Heart left ventricle (tissue), 16 donors: ENCODE results near the gene CASKIN1. TPM values are rescaled to one million over a fixed set of nuclear protein-coding genes. Genes with fewer than 3 reads are reported as not detected.
A peak's percentile ranks its signal among the peaks of the same experiment; 100 is the strongest.

Experiments
- ATAC-seq, 4 donors: fragments of 200-7000 bp; cut with Tn5 transposase; one replicate each; pipeline ENCODE4 v1.9.1; 2020 to 2022; ENCODE audit warnings: moderate library complexity in 4 of 4, mild to moderate bottlenecking in 3 of 4, moderate number of reproducible peaks in 1 of 4
- DNase-seq, 5 donors: peaks; one replicate each; pipeline ENCODE4 v3.0.0-alpha.2; 2020
- H3K27ac ChIP-seq, 12 donors: fragments of 200-600 bp; sonication (generic) in 4 of 12; one replicate each; pipeline versions ENCODE4 v1.5.0 to v1.8.0; 2016 to 2022; ENCODE audit warnings: mild to moderate bottlenecking in 2 of 12
- H3K27me3 ChIP-seq, 9 donors: fragments of 200-600 bp; sonication (generic) in 2 of 9; one replicate each; pipeline versions ENCODE4 v1.5.1 to v1.8.0; 2016 to 2022; ENCODE audit warnings: mild to moderate bottlenecking in 3 of 9
- H3K36me3 ChIP-seq, 9 donors: fragments of 200-600 bp; sonication (generic) in 2 of 9; one replicate each; pipeline versions ENCODE4 v1.5.0 to v1.8.0; 2018 to 2022; ENCODE audit warnings: mild to moderate bottlenecking in 2 of 9
- H3K4me1 ChIP-seq, 12 donors: fragments of 200-600 bp; sonication (generic) in 4 of 12; one replicate each; pipeline versions ENCODE4 v1.5.0 to v1.8.0; 2016 to 2022; ENCODE audit warnings: mild to moderate bottlenecking in 3 of 12
- H3K4me3 ChIP-seq, 12 donors: fragments of 200-600 bp; sonication (generic) in 4 of 12; one replicate each; pipeline versions ENCODE4 v1.5.0 to v1.8.0; 2017 to 2022; ENCODE audit warnings: mild to moderate bottlenecking in 9 of 12, moderate library complexity in 4 of 12
- H3K9me3 ChIP-seq, 12 donors: fragments of 200-600 bp; sonication (generic) in 4 of 12; one replicate each; pipeline versions ENCODE4 v1.5.0 to v1.8.0; 2016 to 2022; ENCODE audit warnings: mild to moderate bottlenecking in 1 of 12
- CTCF ChIP-seq, 12 donors: fragments of 200-600 bp; sonication (generic) in 4 of 12; IDR thresholded peaks; one replicate each; pipeline versions ENCODE4 v1.5.0 to v1.8.0; 2018 to 2022; ENCODE audit warnings: antibody characterized with exemption in 12 of 12, mild to moderate bottlenecking in 5 of 12
- POLR2A ChIP-seq, 2 donors: fragments of 450-650 bp; IDR thresholded peaks; one replicate each; pipeline ENCODE4 v1.6.1; 2017; ENCODE audit warnings: antibody characterized with exemption in 2 of 2, mild to moderate bottlenecking in 2 of 2, moderate library complexity in 2 of 2
- WGBS, 4 donors: extraction: QIAGEN DNeasy Blood & Tissue Kit in 2 of 4; methylation state at CpG; one replicate each; pipeline versions ENCODE4 v1.1.5 to v1.1.7; 2013 to 2018; 5-methylcytosine and 5-hydroxymethylcytosine counted together
- intact Hi-C, 10 donors: fragments of 100-400 bp; cut with DNase I; formaldehyde crosslinking; loops; one replicate each; pipeline versions ENCODE4 v1.11.1 to v1.14.2; 2022
- polyA plus RNA-seq, 2 donors: library from polyadenylated mRNA; stranded (reverse); fragments of 200-250 nt; gene quantifications; one replicate each; pipeline ENCODE4 v1.2.3, GENCODE V29; 2013
- total RNA-seq, 9 donors: library from RNA; depleted of rRNA in 2 of 9; stranded (reverse); fragments of >200 nt in 2 of 9; fragmentation: NEBNext Ultra II Directional in 3 of 9; extraction: Animal tissue kit (Norgen Biotek cat#: 25700) in 3 of 9; gene quantifications; one replicate each; pipeline versions ENCODE4 v1.1.0 to v1.2.4, GENCODE V29; 2016 to 2023
- donor health status: ischemic (EF 13 %, LVEDD 7.1; RV severe dilation, severe dysfunction).
- donor health status: healthy with polysubstance abuse.
- donor health status: DM: no; HTN: yes; CAD: no.
- donor health status: DM: no; HTN: no; CAD: no.
- donor health status: ischemic (EF 25% LVEDD 6.9; RV normal size, moderate dysfunction).
- donor health status: ischemic (EF 25% LVEDD 5.7; RV mildly dilated, moderate dysfunction).
- donor health status: healthy.
- donor health status: DM: yes; HTN: yes; CAD: no.
- donor health status: ischemic (EF 35%, LVEDD 5.7; RV mildly dilated, moderate dysfunction).
- donor health status: nonischemic (EF 11% LVEDD 7.7; RV severe dilation, severe dysfunction).
- donor health status: DM: yes; HTN: yes; CAD: no.
- donor health status: PGD.
- donor health status: ischemic (EF 29% LVEDD 5.4; RV normal size, mild dysfunction).
- donor health status: nonischemic (EF 23%, LVEDD 6.1; RV moderate dilation, normal function).

Gene CASKIN1
- total and polyA plus RNA-seq, 11 donors: 0.37 to 7.0 (median 2.1) TPM

DNA sequence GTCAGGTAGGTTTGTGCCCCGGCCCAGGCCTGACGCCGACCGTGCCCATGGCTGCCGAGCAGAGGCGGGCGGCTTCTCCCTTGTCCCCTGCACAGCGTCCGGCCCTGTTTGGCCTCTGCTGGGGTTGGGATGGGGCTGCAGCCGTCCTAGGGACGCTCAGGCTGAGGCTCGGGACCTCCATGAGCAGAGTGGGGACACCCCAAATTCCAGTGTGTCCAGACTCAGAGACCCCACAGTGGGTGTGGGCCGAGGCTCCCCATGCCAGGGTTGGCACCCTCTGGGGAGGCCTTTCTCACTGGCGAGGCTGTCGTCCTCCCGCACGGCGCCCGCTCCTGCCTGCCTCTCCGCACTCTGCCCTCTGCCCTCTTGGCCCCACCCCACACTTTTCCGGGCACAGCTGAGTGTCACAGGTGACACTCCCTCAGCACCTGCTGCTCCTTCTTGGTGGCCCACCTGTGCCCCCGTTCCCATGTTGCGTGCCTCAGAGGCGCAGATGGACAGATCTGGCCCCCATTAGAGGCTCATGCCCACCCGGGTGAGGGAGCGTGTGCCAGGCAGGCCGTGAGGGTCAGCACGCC, 24.7 kb downstream of the CASKIN1 start:
- intact Hi-C loops: no loop called here
- H3K4me3 ChIP-seq: no peak overlapping the region
- peaks cover 0 to 94% (median 51%) of the 10 kb centered on the region in 9 donors for H3K36me3 ChIP-seq
- H3K9me3 ChIP-seq: no peaks in the 10 kb centered on the region
- ATAC-seq (no peak), DNase-seq (no peak)
- H3K27me3 ChIP-seq: no peaks in the 10 kb centered on the region
- 95 to 98% (median 97%) methylated on average over 23 to 28 of the region's 28 CpGs for WGBS, 4 donors
- no peak for TF ChIP-seq CTCF (IDR thresholded peaks at IDR 0.05)
- no peak overlapping the region for H3K27ac ChIP-seq
- H3K4me1 ChIP-seq: peaks cover 0 to 7% (median 0%) of the 10 kb centered on the region in 12 donors

DNA sequence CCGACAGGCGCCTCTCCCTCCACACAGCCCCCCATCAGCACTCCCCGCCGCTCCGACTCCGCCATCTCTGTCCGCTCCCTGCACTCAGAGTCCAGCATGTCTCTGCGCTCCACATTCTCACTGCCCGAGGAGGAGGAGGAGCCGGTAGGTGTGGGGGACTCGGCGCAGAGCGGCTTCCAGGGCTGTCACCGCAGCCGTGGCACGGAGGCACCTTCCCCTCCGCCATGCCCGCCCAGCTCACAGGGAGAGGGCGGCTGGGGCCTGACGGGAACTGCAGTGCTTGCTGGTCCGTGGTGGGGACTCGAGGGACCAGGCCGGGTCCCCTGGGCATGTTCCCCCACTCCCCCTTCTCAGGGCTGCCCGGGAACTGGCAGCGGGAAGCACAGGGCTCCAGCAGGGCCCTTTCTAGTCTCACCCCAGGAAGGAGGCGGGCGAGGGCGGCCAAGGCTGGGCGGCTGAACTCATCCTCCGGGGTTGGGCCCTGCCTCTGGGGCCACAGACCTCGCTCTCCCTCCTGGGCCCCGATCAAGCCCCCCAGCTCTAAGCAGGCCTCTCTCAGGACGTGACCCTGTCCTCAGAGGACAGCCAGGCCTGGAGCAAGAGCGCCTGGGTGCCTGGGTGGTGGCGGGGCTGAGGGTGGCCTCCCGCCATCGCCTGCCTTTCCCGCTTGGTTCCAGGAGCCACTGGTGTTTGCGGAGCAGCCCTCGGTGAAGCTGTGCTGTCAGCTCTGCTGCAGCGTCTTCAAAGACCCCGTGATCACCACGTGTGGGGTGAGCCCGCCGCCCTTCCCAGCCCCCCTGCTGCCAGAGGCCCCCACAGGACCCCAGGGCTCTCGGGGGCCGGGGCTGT, 25.6 kb downstream of the CASKIN1 start:
- TF ChIP-seq POLR2A (IDR thresholded peaks at IDR 0.05) (no peak), CTCF (IDR thresholded peaks at IDR 0.05) (no peak)
- Histone ChIP-seq H3K36me3 (peaks cover 0 to 93% (median 49%) of the 10 kb centered on the region in 9 donors), H3K27ac (peak overlapping the region in 4 of 12 donors; percentile 13 to 73 (median 50)), H3K4me3 (peak overlapping the region in 9 of 12 donors; percentile 5 to 48 (median 24)), H3K27me3 (no peaks in the 10 kb centered on the region), H3K9me3 (no peaks in the 10 kb centered on the region), H3K4me1 (peaks cover 0 to 7% (median 0%) of the 10 kb centered on the region in 12 donors)
- intact Hi-C loops: no loop called here
- ATAC-seq (no peak), DNase-seq (no peak)
- WGBS, 4 donors: 89 to 96% (median 92%) methylated on average over 20 to 47 of the region's 47 CpGs

GRCh38 chr16:2170080-2170479, 26.3 kb downstream of the CASKIN1 start:
- TF ChIP-seq POLR2A (IDR thresholded peaks at IDR 0.05): no peak
- no peak for TF ChIP-seq CTCF (IDR thresholded peaks at IDR 0.05)
- 68 to 75% (median 72%) methylated on average over 14 to 18 of the region's 18 CpGs for WGBS, 4 donors

DNA sequence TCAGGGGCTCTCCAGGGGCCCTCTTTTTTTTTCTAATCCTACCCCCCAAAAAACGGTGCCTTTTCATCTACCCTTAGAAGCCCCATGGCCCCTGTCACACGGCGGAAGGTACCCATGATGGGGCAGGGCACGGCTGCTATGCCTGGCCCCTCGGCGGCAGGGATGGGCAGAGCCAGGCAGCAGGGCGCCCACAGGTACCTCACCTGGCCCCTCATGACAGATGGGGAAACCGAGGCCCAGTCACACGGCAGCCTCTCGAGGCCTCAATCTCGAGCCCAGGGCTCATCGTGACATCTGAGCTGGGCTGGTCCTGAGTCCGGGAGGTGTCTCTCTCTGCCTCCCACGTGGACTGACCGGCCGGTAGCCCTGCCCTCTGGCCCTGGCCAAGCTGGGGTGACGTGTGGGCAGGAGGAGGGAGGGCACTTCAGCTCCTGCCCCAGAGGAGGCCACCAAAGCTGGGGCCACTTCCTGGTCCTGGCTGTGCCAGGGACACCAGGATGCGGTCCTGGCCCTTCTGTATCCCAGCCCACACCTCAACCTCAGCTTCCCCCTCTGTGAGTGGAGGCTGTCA, 29.3 kb downstream of the CASKIN1 start:
- intact Hi-C loops: loop anchor here in 1 of 10 donors (10.0 kb wide), 1 partner anchor 258 kb away; the partner anchor contains the start of gene CCNF
- no peak for TF ChIP-seq POLR2A (IDR thresholded peaks at IDR 0.05)
- TF ChIP-seq CTCF (IDR thresholded peaks at IDR 0.05): no peak
- Histone ChIP-seq H3K4me1 (peaks cover 0 to 7% (median 0%) of the 10 kb centered on the region in 12 donors), H3K9me3 (no peaks in the 10 kb centered on the region), H3K36me3 (peaks cover 0 to 61% (median 19%) of the 10 kb centered on the region in 9 donors), H3K27ac (no peak overlapping the region), H3K27me3 (no peaks in the 10 kb centered on the region), H3K4me3 (no peak overlapping the region)
- no peak for DNase-seq
- 92 to 94% (median 93%) methylated on average over 13 to 18 of the region's 18 CpGs for WGBS, 4 donors
- ATAC-seq: no peak

More at GRCh38 chr16:2170080-2170479, 26.3 kb downstream of the CASKIN1 start:
- intact Hi-C loops: no loop called here
- DNase-seq: no peak
- ATAC-seq: peak in 2 of 4 donors; percentile 4 to 47
- Histone ChIP-seq H3K4me3 (peak overlapping the region in 7 of 12 donors; percentile 17 to 48 (median 25)), H3K27ac (peak overlapping the region in 7 of 12 donors; percentile 13 to 73 (median 41)), H3K4me1 (peaks cover 0 to 7% (median 0%) of the 10 kb centered on the region in 12 donors), H3K36me3 (peaks cover 0 to 87% (median 42%) of the 10 kb centered on the region in 9 donors), H3K9me3 (no peaks in the 10 kb centered on the region), H3K27me3 (no peaks in the 10 kb centered on the region)
